ENCODE data around the gene NYAP2. TPM values are rescaled to one million over a fixed set of nuclear protein-coding genes. Genes with fewer than 3 reads are reported as not detected.

NYAP2 gene
- total RNA-seq, 3 donors from 2014 or later = 0.09 TPM; not detected in 1

- Histone ChIP-seq H3K4me1 (ENCODE audit: low read depth) (no peaks in the 10 kb centered on the region), H3K4me3 (no peak overlapping the region), H3K9me3 (no peaks in the 10 kb centered on the region), H3K36me3 (ENCODE audit: low read depth) (no peaks in the 10 kb centered on the region)
- ATAC-seq (no peak), DNase-seq (no peak)
- TF ChIP-seq CTCF (IDR thresholded peaks at IDR 0.05) = no peak
- intact Hi-C loops (cut with DNase I, micrococcal nuclease) = no loop called here
Observed at GRCh38 chr2:225697936-225698335, 298.4 kb downstream of the NYAP2 start.
